ENCODE results near the gene ASPRV1. TPM values are rescaled to one million over a fixed set of nuclear protein-coding genes. Genes with fewer than 3 reads are reported as not detected.

The ASPRV1 gene
- polyA plus RNA-seq, 1 experiment: 0.29 TPM

- TF ChIP-seq CTCF (IDR thresholded peaks at IDR 0.05; ENCODE audit: insufficient read depth, low read depth, low read length): no peak
- H3K27me3 ChIP-seq (ENCODE audit: control insufficient read depth, insufficient read depth, low read length): no peaks in the 10 kb centered on the region
- POLR2A ChIA-PET: no interaction called here
- no peak for DNase-seq (ENCODE audit: low read depth)
- peaks cover 6% of the 10 kb centered on the region for H3K36me3 ChIP-seq (ENCODE audit: control insufficient read depth, insufficient read depth, low read length)
- CTCF ChIA-PET: no interaction called here
- no peak overlapping the region for H3K4me3 ChIP-seq (ENCODE audit: low read depth, low read length)
Measured at GRCh38 chr2:69943843-69944525, 17.4 kb downstream of the ASPRV1 start.

- no peak for TF ChIP-seq CTCF (IDR thresholded peaks at IDR 0.05; ENCODE audit: insufficient read depth, low read depth, low read length)
- Histone ChIP-seq H3K36me3 (ENCODE audit: control insufficient read depth, insufficient read depth, low read length) (peaks cover 8% of the 10 kb centered on the region), H3K4me3 (ENCODE audit: low read depth, low read length) (no peak overlapping the region), H3K27me3 (ENCODE audit: control insufficient read depth, insufficient read depth, low read length) (no peaks in the 10 kb centered on the region)
- no peak for DNase-seq (ENCODE audit: low read depth)
- ChIA-PET CTCF (no interaction called here), POLR2A (no interaction called here)
Measured at GRCh38 chr2:69943000-69943842, 18.2 kb downstream of the ASPRV1 start.

- H3K36me3 ChIP-seq (ENCODE audit: control insufficient read depth, insufficient read depth, low read length): peaks cover 23% of the 10 kb centered on the region
- no peak for TF ChIP-seq CTCF (IDR thresholded peaks at IDR 0.05; ENCODE audit: insufficient read depth, low read depth, low read length)
- no peak for DNase-seq (ENCODE audit: low read depth)
- POLR2A ChIA-PET: no interaction called here
- no peaks in the 10 kb centered on the region for H3K27me3 ChIP-seq (ENCODE audit: control insufficient read depth, insufficient read depth, low read length)
- CTCF ChIA-PET: no interaction called here
- no peak overlapping the region for H3K4me3 ChIP-seq (ENCODE audit: low read depth, low read length)
Measured at GRCh38 chr2:69940691-69941090, 20.7 kb downstream of the ASPRV1 start.

- TF ChIP-seq CTCF (IDR thresholded peaks at IDR 0.05; ENCODE audit: insufficient read depth, low read depth, low read length): no peak
- Histone ChIP-seq H3K4me3 (ENCODE audit: low read depth, low read length) (no peak overlapping the region), H3K36me3 (ENCODE audit: control insufficient read depth, insufficient read depth, low read length) (peaks cover 24% of the 10 kb centered on the region), H3K27me3 (ENCODE audit: control insufficient read depth, insufficient read depth, low read length) (no peaks in the 10 kb centered on the region)
- no peak for DNase-seq (ENCODE audit: low read depth)
- CTCF ChIA-PET: interaction anchor here (0.6 kb wide), 1 partner anchor 122 kb away, joined by 3 read pairs; no protein-coding TSS in a partner anchor
- POLR2A ChIA-PET: no interaction called here
Measured at GRCh38 chr2:69939722-69940121, 21.7 kb downstream of the ASPRV1 start.

GRCh38 chr2:69937968-69938367 is 23.5 kb downstream of the ASPRV1 start:
- POLR2A ChIA-PET: no interaction called here
- DNase-seq (ENCODE audit: low read depth): no peak
- CTCF ChIA-PET: no interaction called here
- no peaks in the 10 kb centered on the region for H3K27me3 ChIP-seq (ENCODE audit: control insufficient read depth, insufficient read depth, low read length)
- H3K36me3 ChIP-seq (ENCODE audit: control insufficient read depth, insufficient read depth, low read length): peaks cover 22% of the 10 kb centered on the region
- no peak overlapping the region for H3K4me3 ChIP-seq (ENCODE audit: low read depth, low read length)
- TF ChIP-seq CTCF (IDR thresholded peaks at IDR 0.05; ENCODE audit: insufficient read depth, low read depth, low read length): no peak

Data from BJ (cell line).